Aorta (tissue), 5 donors: ENCODE data around the gene KCNAB2. TPM values are rescaled to one million over a fixed set of nuclear protein-coding genes. Genes with fewer than 3 reads are reported as not detected.

Source experiments
- ATAC-seq: fragments of 200-7000 bp; cut with Tn5 transposase; one replicate; pipeline ENCODE4 v1.9.1; 2022; ENCODE audit warnings: moderate library complexity; ENCODE audit not compliant: low FRiP score
- DNase-seq, 2 donors: peaks; one replicate each; pipeline ENCODE4 v3.0.0-alpha.2; 2020
- H3K27ac ChIP-seq, 2 donors: one replicate each; pipeline ENCODE4 v1.5.1; 2013; ENCODE audit warnings: low read length in 2 of 2, mild to moderate bottlenecking in 2 of 2, moderate library complexity in 2 of 2, control low read depth in 1 of 2, inconsistent platforms in 1 of 2, low read depth in 1 of 2
- H3K27me3 ChIP-seq, 2 donors: one replicate each; pipeline ENCODE4 v1.6.1; 2013; ENCODE audit warnings: control low read depth in 1 of 2, low read length in 1 of 2, mild to moderate bottlenecking in 1 of 2, moderate library complexity in 1 of 2; ENCODE audit not compliant: insufficient read depth in 2 of 2, control insufficient read depth in 1 of 2
- H3K36me3 ChIP-seq, 2 donors: one replicate each; pipeline ENCODE4 v1.6.1; 2013; ENCODE audit warnings: control low read depth in 1 of 2, low read length in 1 of 2, mild to moderate bottlenecking in 1 of 2; ENCODE audit not compliant: insufficient read depth in 2 of 2, control insufficient read depth in 1 of 2
- H3K4me1 ChIP-seq, 2 donors: one replicate each; pipeline ENCODE4 v1.6.1; 2013; ENCODE audit warnings: low read length in 2 of 2, control low read depth in 1 of 2, mild to moderate bottlenecking in 1 of 2, moderate library complexity in 1 of 2; ENCODE audit not compliant: insufficient read depth in 2 of 2, control insufficient read depth in 1 of 2
- H3K4me3 ChIP-seq, 2 donors: one replicate each; pipeline ENCODE4 v1.5.1; 2013; ENCODE audit warnings: low read length in 2 of 2, control low read depth in 1 of 2, mild to moderate bottlenecking in 1 of 2
- H3K9me3 ChIP-seq: one replicate; pipeline ENCODE4 v1.6.1; 2013; ENCODE audit warnings: mild to moderate bottlenecking, low read length; ENCODE audit not compliant: control insufficient read depth
- WGBS, 2 donors: extraction: QIAGEN DNeasy Blood & Tissue Kit; methylation state at CpG; one replicate each; pipeline ENCODE4 v1.1.7; 2013; 5-methylcytosine and 5-hydroxymethylcytosine counted together
- intact Hi-C, 2 donors: fragments of 100-400 bp; cut with DNase I; formaldehyde crosslinking; loops; one replicate each; pipeline versions ENCODE4 v1.14.2 to v1.15.0; 2022
- polyA plus RNA-seq, 2 donors: library from polyadenylated mRNA; stranded (reverse); fragments of 200-250 nt; gene quantifications; one replicate each; pipeline ENCODE4 v1.2.3, GENCODE V29; 2013
- total RNA-seq, 2 donors: library from RNA; stranded (reverse); fragmentation: NEBNext Ultra II Directional; extraction: Animal tissue kit (Norgen Biotek cat#: 25700); gene quantifications; one replicate each; pipeline ENCODE4 v1.2.1, GENCODE V29; 2021
- donor health status: healthy with polysubstance abuse.
- donor health status: Bipolar disorder and iron deficiency.
- donor health status: DM: no; HTN: no; CAD: no.
- donor health status: DM: no; HTN: no; CAD: no.
- donor health status: DM: yes; HTN: yes; CAD: no.

The KCNAB2 gene
- total and polyA plus RNA-seq, 4 donors: 5.5 to 36.2 (median 11.9) TPM

DNA sequence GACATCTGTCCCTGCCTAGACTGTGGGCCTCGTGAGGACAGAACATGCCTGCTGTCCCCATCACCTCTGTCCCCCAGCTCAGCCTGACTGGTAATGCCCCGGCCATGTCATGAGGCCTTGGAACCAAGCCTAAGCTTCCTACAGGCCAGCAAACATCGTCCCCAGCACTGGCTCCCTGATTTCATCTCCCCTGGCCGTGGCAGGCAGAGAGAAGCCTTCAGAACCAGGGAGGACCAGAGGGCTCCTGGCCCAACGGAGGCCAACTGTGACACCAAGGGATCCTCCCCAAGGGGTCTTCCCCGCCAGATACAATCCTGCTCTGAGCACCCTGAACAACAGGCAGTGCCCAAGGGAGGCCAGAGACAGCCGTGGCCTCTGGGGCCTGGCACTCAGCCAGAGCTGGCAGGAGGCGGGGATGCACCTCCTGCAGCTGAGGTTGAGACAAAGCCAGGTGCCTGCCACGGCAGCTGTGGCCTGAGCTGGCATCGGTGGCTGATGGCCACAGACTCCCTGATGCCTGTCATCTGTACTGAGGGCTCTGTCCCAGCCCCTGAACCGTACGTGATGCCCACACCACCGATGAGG is 43.6 kb upstream of the KCNAB2 start:
- intact Hi-C loops: no loop called here
- DNase-seq: peak; percentile 32 to 55
- WGBS, 2 donors: 57 to 61% methylated on average over 13 of the region's 13 CpGs
- H3K36me3 ChIP-seq: no peaks in the 10 kb centered on the region
- H3K4me3 ChIP-seq: no peak overlapping the region
- no peaks in the 10 kb centered on the region for H3K27me3 ChIP-seq
- no peak for ATAC-seq
- H3K4me1 ChIP-seq: no peaks in the 10 kb centered on the region
- H3K9me3 ChIP-seq: no peaks in the 10 kb centered on the region
- H3K27ac ChIP-seq: no peak overlapping the region

DNA sequence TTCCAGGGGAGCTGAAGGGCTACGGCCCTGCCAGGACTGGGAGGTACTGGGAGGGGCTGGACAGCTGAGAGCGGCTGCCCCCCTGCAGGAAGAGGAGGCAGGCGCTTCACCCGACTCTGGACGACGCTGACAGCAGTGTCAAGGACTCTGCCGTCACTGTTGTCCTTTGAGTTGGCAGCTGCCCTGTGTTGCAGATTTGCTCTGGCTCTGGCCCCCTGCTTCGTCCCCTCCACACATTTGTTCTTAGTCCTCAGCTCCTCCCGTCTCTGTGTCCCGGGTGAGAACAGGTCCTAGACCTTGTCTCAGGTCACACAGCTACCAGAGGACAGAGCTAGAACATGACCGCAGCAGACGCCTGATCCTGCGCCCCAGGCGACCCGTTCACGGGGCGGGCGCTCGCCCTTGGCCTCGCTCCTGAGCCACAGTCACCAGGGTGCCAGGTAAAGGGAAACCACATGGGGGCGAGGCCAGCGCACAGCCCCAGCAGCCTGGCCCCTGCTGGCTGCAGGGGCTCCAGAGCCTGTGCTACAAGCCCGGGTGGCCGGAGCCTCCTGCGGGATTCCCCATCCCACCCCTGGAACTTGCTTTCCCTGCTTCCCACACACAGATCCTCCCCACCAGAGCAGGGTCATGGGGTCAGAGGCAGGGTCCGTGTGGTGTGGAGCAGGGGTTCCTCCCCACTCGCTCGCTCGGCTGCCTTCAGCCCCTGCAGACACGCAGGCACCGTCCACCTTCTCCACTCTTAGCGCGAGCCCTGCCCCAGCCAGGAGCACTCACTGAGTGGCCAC is 42.8 kb upstream of the KCNAB2 start:
- H3K4me3 ChIP-seq: no peak overlapping the region
- H3K27ac ChIP-seq: no peak overlapping the region
- no peaks in the 10 kb centered on the region for H3K9me3 ChIP-seq
- intact Hi-C loops: no loop called here
- no peaks in the 10 kb centered on the region for H3K27me3 ChIP-seq
- no peaks in the 10 kb centered on the region for H3K4me1 ChIP-seq
- ATAC-seq (no peak), DNase-seq (peak; percentile 39 to 62)
- WGBS, 2 donors: 53 to 58% methylated on average over 33 of the region's 33 CpGs
- no peaks in the 10 kb centered on the region for H3K36me3 ChIP-seq

DNA sequence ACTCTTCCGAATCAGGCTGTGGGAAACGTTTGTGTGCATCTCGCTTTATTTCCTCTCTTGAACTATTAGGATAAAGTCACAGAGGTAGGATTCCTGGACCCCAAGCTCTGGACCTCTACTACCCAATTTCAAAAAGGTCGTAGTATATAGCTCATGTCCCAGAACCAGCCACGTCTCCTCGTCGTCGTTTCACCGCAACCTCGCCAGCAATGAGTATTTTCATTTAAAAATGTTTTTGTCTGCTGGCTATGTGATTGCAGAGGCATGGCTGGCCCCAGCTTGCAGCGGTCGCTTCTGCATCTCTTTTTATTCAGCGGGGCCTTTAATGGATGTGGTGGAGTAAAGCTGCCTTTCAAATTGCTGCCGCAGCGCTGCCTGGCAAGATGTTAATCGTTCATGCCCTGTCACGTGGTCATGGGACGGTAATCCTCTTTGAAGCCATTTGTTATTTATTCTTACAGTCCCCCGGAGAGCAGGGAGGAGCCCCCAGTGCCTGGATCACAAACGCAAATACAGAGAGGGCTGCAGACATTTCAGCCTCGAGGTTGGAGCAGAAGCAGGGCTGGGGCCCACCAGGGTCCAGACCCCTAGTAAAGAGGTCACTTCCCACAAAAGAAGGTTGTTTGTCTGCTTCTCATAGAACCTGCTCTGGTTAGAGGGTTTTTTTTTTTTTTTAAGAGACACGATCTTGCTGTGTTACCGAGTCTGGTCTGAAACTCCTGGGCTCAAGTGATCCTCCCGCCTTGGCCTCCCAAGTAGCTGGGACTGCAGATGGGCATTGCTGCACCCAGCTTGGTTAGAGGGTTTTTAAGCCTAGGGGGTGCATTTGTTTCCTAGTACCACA is 41.9 kb upstream of the KCNAB2 start:
- Histone ChIP-seq H3K4me3 (no peak overlapping the region), H3K27ac (no peak overlapping the region), H3K27me3 (no peaks in the 10 kb centered on the region), H3K36me3 (no peaks in the 10 kb centered on the region), H3K4me1 (no peaks in the 10 kb centered on the region), H3K9me3 (no peaks in the 10 kb centered on the region)
- WGBS, 2 donors: 59 to 67% methylated on average over 24 of the region's 24 CpGs
- peak; percentile 11 to 40 for DNase-seq
- ATAC-seq: no peak
- intact Hi-C loops: no loop called here

DNA sequence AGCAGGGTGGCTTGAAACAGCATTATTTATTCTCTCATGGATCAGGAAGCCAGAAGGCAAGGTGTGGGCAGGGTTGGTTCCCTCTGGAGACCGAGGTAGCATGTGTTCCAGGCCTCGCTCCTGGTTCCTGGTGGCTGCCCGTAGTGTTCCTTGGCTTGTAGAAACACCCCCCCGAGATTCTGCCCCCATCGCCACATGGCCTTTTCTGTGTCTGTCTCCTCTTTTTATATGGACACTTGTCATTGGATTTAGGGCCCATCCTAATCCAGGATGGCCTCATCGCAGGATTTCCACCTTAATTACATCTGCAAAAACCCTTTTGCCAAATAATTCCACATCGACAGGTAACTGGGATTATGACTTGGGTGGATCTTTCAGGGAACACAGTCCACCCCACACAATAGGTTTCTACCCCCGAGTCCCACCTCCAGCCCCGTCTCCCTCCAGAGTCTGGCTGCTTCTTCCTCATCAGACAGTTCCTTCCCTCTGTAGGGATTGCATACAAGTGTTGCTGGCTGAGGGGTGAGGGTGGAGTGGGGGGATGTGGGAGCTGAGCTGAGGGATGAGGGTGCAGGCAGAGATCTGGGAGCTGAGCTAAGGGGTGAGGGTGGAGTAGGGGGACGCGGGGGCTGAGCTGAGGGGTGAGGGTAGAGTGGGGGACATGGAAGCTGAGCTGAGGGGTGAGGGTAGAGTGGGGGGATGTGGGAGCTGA is 41.1 kb upstream of the KCNAB2 start:
- H3K27me3 ChIP-seq: no peaks in the 10 kb centered on the region
- 90 to 94% methylated on average over 9 to 11 of the region's 11 CpGs for WGBS, 2 donors
- ATAC-seq (no peak), DNase-seq (peak; percentile 12 to 20)
- no peaks in the 10 kb centered on the region for H3K36me3 ChIP-seq
- no peak overlapping the region for H3K4me3 ChIP-seq
- H3K9me3 ChIP-seq: no peaks in the 10 kb centered on the region
- no peaks in the 10 kb centered on the region for H3K4me1 ChIP-seq
- intact Hi-C loops: no loop called here
- no peak overlapping the region for H3K27ac ChIP-seq

DNA sequence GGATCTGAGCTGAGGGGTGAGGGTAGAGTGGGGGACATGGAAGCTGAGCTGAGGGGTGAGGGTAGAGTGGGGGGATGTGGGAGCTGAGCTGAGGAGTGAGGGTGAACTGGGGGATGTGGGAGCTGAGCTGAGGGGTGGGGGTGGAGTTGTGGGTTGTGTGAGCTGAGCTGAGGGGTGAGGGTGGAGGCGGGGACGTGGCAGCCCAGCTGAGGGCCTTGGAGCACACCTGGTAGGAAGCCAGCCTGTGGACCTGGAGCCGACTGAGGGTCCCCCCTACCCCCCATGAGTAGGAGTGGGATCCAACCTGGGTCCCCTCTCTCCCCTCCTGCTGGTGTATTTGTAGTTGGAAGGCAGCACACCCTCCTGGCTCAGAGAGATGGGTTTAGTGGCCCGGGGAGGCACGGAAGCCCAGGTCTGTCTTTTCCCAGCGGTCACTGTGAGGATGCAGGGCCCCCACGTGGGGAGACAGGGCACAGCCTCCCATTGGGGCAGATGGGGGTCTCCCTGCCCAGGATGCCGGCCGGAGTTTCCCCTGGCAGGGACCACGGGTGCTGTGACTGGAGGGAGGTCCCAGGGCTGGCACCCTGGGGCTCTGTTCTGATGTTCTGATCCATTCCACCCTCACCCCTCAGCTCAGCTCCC is 40.3 kb upstream of the KCNAB2 start:
- Histone ChIP-seq H3K27ac (no peak overlapping the region), H3K4me1 (no peaks in the 10 kb centered on the region), H3K9me3 (no peaks in the 10 kb centered on the region), H3K36me3 (no peaks in the 10 kb centered on the region), H3K27me3 (no peaks in the 10 kb centered on the region), H3K4me3 (no peak overlapping the region)
- WGBS, 2 donors: 65 to 82% methylated on average over 5 to 10 of the region's 10 CpGs
- intact Hi-C loops: no loop called here
- ATAC-seq: no peak
- DNase-seq: peak; percentile 34 to 50

DNA sequence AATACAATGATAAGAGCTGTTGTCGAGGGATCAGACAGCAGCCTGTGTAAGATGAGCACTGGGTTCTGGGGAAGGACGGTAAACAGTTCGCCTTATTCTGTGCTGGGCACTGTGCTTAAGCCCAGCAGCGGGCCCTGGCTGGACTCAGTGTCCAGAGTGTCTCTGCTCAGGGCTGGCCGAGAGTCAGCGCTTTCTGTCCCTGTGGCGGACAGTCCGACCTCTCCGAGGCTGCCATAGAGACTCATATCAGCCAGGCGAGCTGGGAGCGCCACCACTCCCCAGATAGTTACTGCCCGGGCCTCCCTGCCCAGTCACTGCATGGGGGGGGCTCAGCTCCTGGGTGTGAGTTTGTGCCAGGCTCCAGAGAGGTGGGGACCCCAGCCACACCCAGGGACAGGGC is 38.8 kb upstream of the KCNAB2 start:
- Histone ChIP-seq H3K36me3 (no peaks in the 10 kb centered on the region), H3K9me3 (no peaks in the 10 kb centered on the region), H3K4me3 (no peak overlapping the region), H3K4me1 (no peaks in the 10 kb centered on the region), H3K27ac (no peak overlapping the region), H3K27me3 (no peaks in the 10 kb centered on the region)
- peak; percentile 40 to 65 for DNase-seq
- intact Hi-C loops: no loop called here
- ATAC-seq: no peak
- 71 to 79% methylated on average over 12 of the region's 12 CpGs for WGBS, 2 donors

DNA sequence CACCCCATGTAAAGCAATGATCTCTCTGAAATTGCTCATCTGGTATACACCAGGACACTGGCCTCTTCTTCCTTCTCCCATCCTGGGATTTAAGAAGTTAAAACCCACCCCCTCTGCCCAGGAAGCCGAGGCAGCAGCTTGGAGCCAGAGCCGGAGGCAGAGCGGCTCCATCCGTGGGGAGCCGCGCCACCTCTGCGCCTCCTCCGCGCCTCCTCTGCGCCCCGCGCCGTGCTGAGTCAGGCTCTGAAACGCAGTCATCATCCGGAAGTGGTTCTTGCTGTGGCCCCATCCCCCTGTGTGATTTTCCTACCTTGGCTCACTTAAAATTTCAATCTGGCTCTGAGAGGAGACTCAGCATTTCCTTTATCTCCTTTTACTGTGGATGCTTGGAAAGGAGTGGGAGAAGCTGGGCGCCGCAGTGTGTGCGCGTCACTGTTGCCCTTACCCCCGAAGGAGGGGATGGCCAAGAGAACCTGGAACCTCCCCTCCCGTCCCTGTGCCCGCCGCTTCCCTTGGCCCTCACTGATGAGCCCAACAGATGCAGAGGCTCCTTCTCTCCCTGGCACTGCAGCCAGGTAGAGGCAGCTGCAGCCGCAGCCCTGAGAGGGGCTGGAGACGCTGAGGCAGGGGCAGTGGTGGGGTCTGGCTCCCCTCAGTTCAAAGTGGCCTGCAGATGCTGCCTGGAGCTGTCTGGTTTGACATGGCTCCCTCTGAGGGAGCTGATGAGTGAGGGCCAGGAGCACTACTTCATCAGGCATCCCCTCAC is 38.2 kb upstream of the KCNAB2 start:
- DNase-seq (peak; percentile 41 to 62), ATAC-seq (no peak)
- H3K36me3 ChIP-seq: no peaks in the 10 kb centered on the region
- no peaks in the 10 kb centered on the region for H3K27me3 ChIP-seq
- H3K4me3 ChIP-seq: no peak overlapping the region
- no peak overlapping the region for H3K27ac ChIP-seq
- WGBS, 2 donors: 56 to 59% methylated on average over 25 of the region's 25 CpGs
- intact Hi-C loops: no loop called here
- no peaks in the 10 kb centered on the region for H3K9me3 ChIP-seq
- no peaks in the 10 kb centered on the region for H3K4me1 ChIP-seq

DNA sequence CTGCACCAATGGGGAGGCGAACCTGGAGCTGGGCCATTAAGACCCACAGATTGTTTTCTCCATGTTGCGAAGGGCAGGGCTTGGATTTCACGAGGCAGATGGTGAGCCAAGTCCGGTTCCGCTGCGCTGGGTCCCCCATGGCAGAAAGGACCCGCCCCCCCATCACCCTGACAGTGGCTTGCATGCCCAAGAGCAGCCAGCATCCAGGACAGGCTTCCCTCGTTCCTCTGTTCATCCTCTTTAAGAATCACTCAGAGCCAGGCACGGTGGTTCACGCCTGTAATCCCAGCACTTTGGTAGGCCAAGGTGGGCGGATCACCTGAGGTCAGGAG is 37.6 kb upstream of the KCNAB2 start:
- Histone ChIP-seq H3K36me3 (no peaks in the 10 kb centered on the region), H3K4me1 (no peaks in the 10 kb centered on the region)
- ATAC-seq: no peak

More for the DNA sequence above, 37.6 kb upstream of the KCNAB2 start:
- Histone ChIP-seq H3K4me3 (no peak overlapping the region), H3K27ac (no peak overlapping the region), H3K9me3 (no peaks in the 10 kb centered on the region), H3K27me3 (no peaks in the 10 kb centered on the region)
- DNase-seq: peak; percentile 13 to 55
- WGBS, 2 donors: 84 to 89% methylated on average over 11 of the region's 11 CpGs
- intact Hi-C loops: no loop called here
